H9 (cell line): ENCODE results near the gene SQSTM1. TPM values are rescaled to one million over a fixed set of nuclear protein-coding genes. Genes with fewer than 3 reads are reported as not detected.

Experiments
- DNase-seq: peaks from one replicate; pipeline ENCODE4 v3.0.0-alpha.2; 2017
- H2AFZ ChIP-seq: one replicate; pipeline ENCODE4 v1.6.1; 2013; ENCODE audit warnings: mild to moderate bottlenecking, low read length, control low read depth, moderate library complexity
- H2AK5ac ChIP-seq: 2 replicates; pipeline ENCODE4 v1.6.1; 2013; ENCODE audit warnings: low read length, control low read depth, mixed read lengths; ENCODE audit not compliant: insufficient read length
- H2BK120ac ChIP-seq: one replicate; pipeline ENCODE4 v1.6.1; 2013; ENCODE audit warnings: low read depth, mild to moderate bottlenecking, low read length, control low read depth, inconsistent platforms; ENCODE audit not compliant: poor library complexity, severe bottlenecking
- H2BK12ac ChIP-seq: 2 replicates; pipeline ENCODE4 v1.6.1; 2013; ENCODE audit warnings: low read length, control low read depth, mixed read lengths, low read depth; ENCODE audit not compliant: insufficient read length
- H2BK15ac ChIP-seq: 2 replicates; pipeline ENCODE4 v1.6.1; 2013; ENCODE audit warnings: low read depth, low read length, control low read depth
- H2BK20ac ChIP-seq: one replicate; pipeline ENCODE4 v1.6.1; 2013; ENCODE audit warnings: low read depth, mild to moderate bottlenecking, low read length, control low read depth, inconsistent platforms; ENCODE audit not compliant: poor library complexity, severe bottlenecking
- H2BK5ac ChIP-seq: 2 replicates; pipeline ENCODE4 v1.6.1; 2013; ENCODE audit warnings: low read length, control low read depth, mixed read lengths; ENCODE audit not compliant: insufficient read length
- H3K14ac ChIP-seq: 2 replicates; pipeline ENCODE4 v1.6.1; 2013; ENCODE audit warnings: low read length, control low read depth; ENCODE audit not compliant: insufficient read depth
- H3K18ac ChIP-seq: 2 replicates; pipeline ENCODE4 v1.6.1; 2013; ENCODE audit warnings: low read depth, mild to moderate bottlenecking, mixed read lengths, low read length, control low read depth; ENCODE audit not compliant: insufficient read length
- H3K23ac ChIP-seq: 2 replicates; pipeline ENCODE4 v1.6.1; 2013; ENCODE audit warnings: low read length, control low read depth, mixed read lengths, low read depth; ENCODE audit not compliant: insufficient read length
- H3K23me2 ChIP-seq: 2 replicates; pipeline ENCODE4 v1.6.1; 2013; ENCODE audit warnings: low read depth, mild to moderate bottlenecking, mixed read lengths, low read length, control low read depth; ENCODE audit not compliant: insufficient read length, poor library complexity, severe bottlenecking
- H3K27ac ChIP-seq: 2 replicates; pipeline ENCODE4 v1.5.1; 2013; ENCODE audit warnings: low read length, control low read depth, mixed read lengths, low read depth; ENCODE audit not compliant: insufficient read length
- H3K27me3 ChIP-seq: 2 replicates; pipeline ENCODE4 v1.6.1; 2013; ENCODE audit warnings: low read length, control low read depth, inconsistent platforms; ENCODE audit not compliant: insufficient read depth
- H3K4ac ChIP-seq: 2 replicates; pipeline ENCODE4 v1.6.1; 2013; ENCODE audit warnings: low read depth, mild to moderate bottlenecking, control low read depth, inconsistent platforms, low read length, moderate library complexity
- H3K4me1 ChIP-seq: 2 replicates; pipeline ENCODE4 v1.6.1; 2013; ENCODE audit warnings: low read length, control low read depth, inconsistent platforms; ENCODE audit not compliant: insufficient read depth
- H3K4me2 ChIP-seq: 2 replicates; pipeline ENCODE4 v1.6.1; 2013; ENCODE audit warnings: low read length, control low read depth, mixed read lengths; ENCODE audit not compliant: insufficient read length, insufficient read depth
- H3K56ac ChIP-seq: 2 replicates; pipeline ENCODE4 v1.6.1; 2013; ENCODE audit warnings: low read depth, mild to moderate bottlenecking, mixed read lengths, low read length, control low read depth; ENCODE audit not compliant: insufficient read length
- H3K79me1 ChIP-seq: 2 replicates; pipeline ENCODE4 v1.6.1; 2013; ENCODE audit warnings: low read depth, mild to moderate bottlenecking, moderate library complexity, low read length, control low read depth, inconsistent platforms; ENCODE audit not compliant: insufficient read depth, poor library complexity, severe bottlenecking
- H3K79me2 ChIP-seq: 2 replicates; pipeline ENCODE4 v1.6.1; 2013; ENCODE audit warnings: low read length, control low read depth, inconsistent platforms; ENCODE audit not compliant: insufficient read depth
- H3K9ac ChIP-seq: 2 replicates; pipeline ENCODE4 v1.6.1; 2013; ENCODE audit warnings: low read length, control low read depth, mixed read lengths; ENCODE audit not compliant: insufficient read length; ENCODE audit errors: extremely low read depth
- H3K9me3 ChIP-seq: one replicate; pipeline ENCODE4 v1.6.1; 2013; ENCODE audit warnings: low read depth, low read length, inconsistent platforms; ENCODE audit not compliant: control insufficient read depth
- H3T11ph ChIP-seq: one replicate; pipeline ENCODE4 v1.6.1; 2013; ENCODE audit warnings: mild to moderate bottlenecking, low read length, control low read depth, inconsistent platforms
- H4K20me1 ChIP-seq: one replicate; pipeline ENCODE4 v1.6.1; 2013; ENCODE audit not compliant: control insufficient read depth, insufficient read length, insufficient read depth
- H4K5ac ChIP-seq: 2 replicates; pipeline ENCODE4 v1.6.1; 2013; ENCODE audit warnings: low read depth, mild to moderate bottlenecking, mixed read lengths, low read length, control low read depth; ENCODE audit not compliant: insufficient read length
- H4K8ac ChIP-seq: replicated peaks from 2 replicates; pipeline ENCODE4 v1.6.1; 2013; ENCODE audit warnings: low read length, control low read depth, mixed read lengths, low read depth; ENCODE audit not compliant: insufficient read length
- H4K91ac ChIP-seq: 2 replicates; pipeline ENCODE4 v1.6.1; 2013; ENCODE audit warnings: low read depth, mild to moderate bottlenecking, moderate library complexity, mixed read lengths, low read length, control low read depth; ENCODE audit not compliant: insufficient read length
- H3K27ac Mint-ChIP-seq, 3 experiments: 2 replicates in 2 of 3; 3 replicates in 1 of 3; pipeline ENCODE4 v1.8.0; 2020 to 2021; ENCODE audit warnings: mixed read lengths in 3 of 3, mild to moderate bottlenecking in 1 of 3, moderate library complexity in 1 of 3
- H3K27me3 Mint-ChIP-seq: 2 replicates; pipeline ENCODE4 v1.8.0; 2021; ENCODE audit warnings: low read depth, mild to moderate bottlenecking, moderate library complexity, mixed read lengths
- H3K36me3 Mint-ChIP-seq, 3 experiments: 2 replicates in 2 of 3; 3 replicates in 1 of 3; pipeline ENCODE4 v1.8.0; 2020 to 2021; ENCODE audit warnings: low read depth in 3 of 3, mixed read lengths in 3 of 3; ENCODE audit not compliant: insufficient read depth in 1 of 3
- H3K4me1 Mint-ChIP-seq, 2 experiments: 2 replicates each; pipeline ENCODE4 v1.8.0; 2020; ENCODE audit warnings: mixed read lengths in 2 of 2
- H3K4me3 Mint-ChIP-seq, 2 experiments: 2 replicates in 1 of 2; 3 replicates in 1 of 2; pipeline ENCODE4 v1.8.0; 2020 to 2021; ENCODE audit warnings: mild to moderate bottlenecking in 2 of 2, mixed read lengths in 2 of 2, moderate library complexity in 1 of 2
- H3K9me3 Mint-ChIP-seq, 2 experiments: 2 replicates in 1 of 2; 3 replicates in 1 of 2; pipeline ENCODE4 v1.8.0; 2020; ENCODE audit warnings: mild to moderate bottlenecking in 2 of 2, mixed read lengths in 2 of 2, moderate library complexity in 1 of 2
- CTCF ChIP-seq: fragments of 200-600 bp; sonication (generic); conservative IDR thresholded peaks from 3 replicates; pipeline ENCODE4 v1.8.0; 2021; ENCODE audit warnings: antibody characterized with exemption, mild to moderate bottlenecking
- WGBS: extraction: QIAGEN DNeasy Blood & Tissue Kit; methylation state at CpG from one replicate; pipeline ENCODE4 v1.1.7; 2013; ENCODE audit warnings: missing lambda C conversion rate, low lambda C conversion rate, mixed read lengths; ENCODE audit not compliant: insufficient read length; ENCODE audit errors: extremely low coverage; 5-methylcytosine and 5-hydroxymethylcytosine counted together
- total RNA-seq: library from RNA; stranded (reverse); gene quantifications from 2 replicates; pipeline ENCODE4 v1.2.1, GENCODE V29; 2021

Gene SQSTM1
- total RNA-seq, 1 experiment from 2014 or later: 144 TPM

GRCh38 chr5:179883163-179883562 is 62.5 kb downstream of the SQSTM1 start:
- H3K9me3 ChIP-seq: peaks cover 15% of the 10 kb centered on the region
- H3K4ac ChIP-seq: no peak overlapping the region
- no peak overlapping the region for H3K9ac ChIP-seq
- H2BK5ac ChIP-seq: no peak overlapping the region
- H2AFZ ChIP-seq: no peak overlapping the region
- H3K56ac ChIP-seq: no peak overlapping the region
- no peaks in the 10 kb centered on the region for H3K27me3 ChIP-seq
- no peaks in the 10 kb centered on the region for H4K20me1 ChIP-seq
- H3K79me1 ChIP-seq: no peaks in the 10 kb centered on the region
- H3K4me3 Mint-ChIP-seq: no peak overlapping the region
- no peak overlapping the region for H3K27ac Mint-ChIP-seq
- no peak for DNase-seq
- no peak overlapping the region for H3K14ac ChIP-seq
- H4K91ac ChIP-seq: no peak overlapping the region
- no peak overlapping the region for H3T11ph ChIP-seq
- no peak overlapping the region for H3K27ac ChIP-seq
- H3K4me1 Mint-ChIP-seq: no peaks in the 10 kb centered on the region
- H2BK15ac ChIP-seq: no peak overlapping the region
- no peak overlapping the region for H3K18ac ChIP-seq
- no peak overlapping the region for H4K5ac ChIP-seq
- H4K8ac ChIP-seq: no peak overlapping the region
- H2BK12ac ChIP-seq: no peak overlapping the region
- H3K9me3 Mint-ChIP-seq: peaks cover 26 to 30% of the 10 kb centered on the region in 2 experiments
- H3K27me3 Mint-ChIP-seq: peaks cover 2% of the 10 kb centered on the region
- no peak overlapping the region for H2BK20ac ChIP-seq
- no peak overlapping the region for H3K23ac ChIP-seq
- no peaks in the 10 kb centered on the region for H3K23me2 ChIP-seq
- no peak overlapping the region for H3K4me2 ChIP-seq
- H3K4me1 ChIP-seq: no peaks in the 10 kb centered on the region
- no peak overlapping the region for H2AK5ac ChIP-seq
- H3K36me3 Mint-ChIP-seq: peaks cover 48 to 64% (median 64%) of the 10 kb centered on the region in 3 experiments
- no CpG with 5 or more reads among the region's 3 CpGs for WGBS
- no peaks in the 10 kb centered on the region for H3K79me2 ChIP-seq
- H2BK120ac ChIP-seq: no peak overlapping the region
- TF ChIP-seq CTCF: no peak
